Measurements from ENCODE around the gene PNMA8A.
"Not testable (repeated sequence)": the region's sequence is repeated elsewhere in the genome, so short reads cannot be mapped to it uniquely, and the experiment has no call there.

GRCh38 chr19:46433470-46433869, 37.9 kb downstream of the PNMA8A start:
- TF ChIP-seq CTCF (IDR thresholded peaks at IDR 0.05; ENCODE audit: insufficient read depth, low read length); POLR2AphosphoS5 (IDR thresholded peaks at IDR 0.05; ENCODE audit: low read depth); SPI1 (IDR thresholded peaks at IDR 0.05; ENCODE audit: borderline replicate concordance, low read depth); GABPA (IDR thresholded peaks at IDR 0.05; ENCODE audit: low read depth): not testable (repeated sequence)

Measured in HL-60 (cell line).